Neural cell (in vitro differentiated cells): ENCODE results near the gene HOMER2. TPM values are rescaled to one million over a fixed set of nuclear protein-coding genes. Genes with fewer than 3 reads are reported as not detected.
"Not testable (repeated sequence)": the region's sequence is repeated elsewhere in the genome, so short reads cannot be mapped to it uniquely, and the experiment has no call there.

Source experiments
- H2AFZ ChIP-seq: fragments of 200-600, 300-800 bp; sonication (generic), shearing (Covaris generic); 2 replicates; pipeline ENCODE4 v1.6.0; 2014; ENCODE audit warnings: low read depth, mild to moderate bottlenecking, antibody characterized with exemption, low read length, moderate library complexity
- H3F3A ChIP-seq: fragments of 200-600 bp; shearing (Covaris generic); 2 replicates; pipeline ENCODE4 v1.6.1; 2016; ENCODE audit warnings: mild to moderate bottlenecking, moderate library complexity, mixed read lengths, antibody characterized with exemption, low read length; ENCODE audit not compliant: insufficient read depth, poor library complexity, severe bottlenecking
- H3K27ac ChIP-seq: fragments of 200-600, 300-800 bp; sonication (generic), shearing (Covaris generic); 2 replicates; pipeline ENCODE4 v1.5.1; 2014; ENCODE audit warnings: mild to moderate bottlenecking, low read length, moderate library complexity
- H3K27me3 ChIP-seq: fragments of 300-800, 200-600 bp; sonication (generic), shearing (Covaris generic); 2 replicates; pipeline ENCODE4 v1.6.0; 2014; ENCODE audit warnings: mild to moderate bottlenecking, low read depth, low read length, moderate library complexity; ENCODE audit not compliant: insufficient read depth
- H3K36me3 ChIP-seq: fragments of 300-800, 200-600 bp; sonication (generic), shearing (Covaris generic); 2 replicates; pipeline ENCODE4 v1.5.1; 2014; ENCODE audit warnings: mild to moderate bottlenecking, antibody characterized with exemption, low read length, moderate library complexity; ENCODE audit not compliant: insufficient read depth
- H3K4me2 ChIP-seq: fragments of 300-800, 200-600 bp; sonication (generic), shearing (Covaris generic); 2 replicates; pipeline ENCODE4 v1.6.0; 2014; ENCODE audit warnings: mild to moderate bottlenecking, low read length
- H3K4me3 ChIP-seq: fragments of 300-800, 200-600 bp; sonication (generic), shearing (Covaris generic); 2 replicates; pipeline ENCODE4 v1.5.1; 2014; ENCODE audit warnings: mild to moderate bottlenecking, low read length, moderate library complexity
- H3K79me2 ChIP-seq: fragments of 200-600 bp; shearing (Covaris generic); replicated peaks from 2 replicates; pipeline ENCODE4 v1.6.0; 2014; ENCODE audit warnings: mild to moderate bottlenecking, low read length, moderate library complexity; ENCODE audit not compliant: insufficient read depth
- H3K9ac ChIP-seq: fragments of 300-800, 200-600 bp; sonication (generic), shearing (Covaris generic); 2 replicates; pipeline ENCODE4 v1.6.1; 2016; ENCODE audit warnings: mild to moderate bottlenecking, low read length, mixed read lengths
- H3K9me2 ChIP-seq: fragments of 200-600 bp; shearing (Covaris generic); 2 replicates; pipeline ENCODE4 v1.6.1; 2016; ENCODE audit warnings: mild to moderate bottlenecking, low read length, mixed read lengths; ENCODE audit not compliant: insufficient read depth
- H3K9me3 ChIP-seq: fragments of 200-600, 300-800 bp; sonication (generic), shearing (Covaris generic); 2 replicates; pipeline ENCODE4 v1.6.1; 2016; ENCODE audit warnings: mild to moderate bottlenecking, mixed run types, low read length, moderate library complexity, mixed read lengths
- H4K20me1 ChIP-seq: fragments of 200-600 bp; shearing (Covaris generic); 2 replicates; pipeline ENCODE4 v1.6.1; 2016; ENCODE audit warnings: mild to moderate bottlenecking, mixed run types; ENCODE audit not compliant: insufficient read depth
- EP300 ChIP-seq: fragments of 450-650 bp; conservative IDR thresholded peaks from 2 replicates; pipeline ENCODE4 v1.6.1; 2014; ENCODE audit warnings: antibody characterized with exemption, mild to moderate bottlenecking, moderate library complexity; ENCODE audit not compliant: poor library complexity, severe bottlenecking
- MXI1 ChIP-seq: fragments of 450-650 bp; conservative IDR thresholded peaks from 2 replicates; pipeline ENCODE4 v1.6.1; 2014; ENCODE audit warnings: antibody characterized with exemption, mild to moderate bottlenecking; ENCODE audit not compliant: poor library complexity, severe bottlenecking
- RAD21 ChIP-seq: fragments of 450-650 bp; conservative IDR thresholded peaks from 2 replicates; pipeline ENCODE4 v1.6.1; 2014; ENCODE audit warnings: antibody characterized with exemption, mild to moderate bottlenecking, moderate library complexity
- REST ChIP-seq: IDR thresholded peaks from 2 replicates; pipeline ENCODE4 v1.6.1; 2012; ENCODE audit warnings: borderline replicate concordance
- SMC3 ChIP-seq: fragments of 450-650 bp; conservative IDR thresholded peaks from 2 replicates; pipeline ENCODE4 v1.6.1; 2014; ENCODE audit warnings: antibody characterized with exemption, mild to moderate bottlenecking, moderate library complexity; ENCODE audit not compliant: poor library complexity
- TAF1 ChIP-seq: IDR thresholded peaks from 2 replicates; pipeline ENCODE4 v1.6.1; 2012; ENCODE audit warnings: low read depth
- polyA minus RNA-seq: library from RNA; depleted of rRNA, polyadenylated mRNA; stranded (reverse); fragments of >200 nt; gene quantifications from 2 replicates; pipeline ENCODE4 v1.2.3, GENCODE V29; 2014
- polyA plus RNA-seq: library from polyadenylated mRNA; depleted of rRNA; stranded (reverse); fragments of >200 nt; gene quantifications from 2 replicates; pipeline ENCODE4 v1.2.3, GENCODE V29; 2014
- TF ChIP-seq, protein P1 (sequence below): fragments of 450-650 bp; IDR thresholded peaks from 2 replicates; pipeline ENCODE4 v1.5.1; 2014; ENCODE audit warnings: antibody characterized with exemption, mild to moderate bottlenecking, moderate library complexity; ENCODE audit not compliant: poor library complexity, severe bottlenecking

The HOMER2 gene
- polyA plus RNA-seq (21.7 and 26.9 TPM in 2 replicates), polyA minus RNA-seq (63.4 and 63.5 TPM in 2 replicates)

DNA sequence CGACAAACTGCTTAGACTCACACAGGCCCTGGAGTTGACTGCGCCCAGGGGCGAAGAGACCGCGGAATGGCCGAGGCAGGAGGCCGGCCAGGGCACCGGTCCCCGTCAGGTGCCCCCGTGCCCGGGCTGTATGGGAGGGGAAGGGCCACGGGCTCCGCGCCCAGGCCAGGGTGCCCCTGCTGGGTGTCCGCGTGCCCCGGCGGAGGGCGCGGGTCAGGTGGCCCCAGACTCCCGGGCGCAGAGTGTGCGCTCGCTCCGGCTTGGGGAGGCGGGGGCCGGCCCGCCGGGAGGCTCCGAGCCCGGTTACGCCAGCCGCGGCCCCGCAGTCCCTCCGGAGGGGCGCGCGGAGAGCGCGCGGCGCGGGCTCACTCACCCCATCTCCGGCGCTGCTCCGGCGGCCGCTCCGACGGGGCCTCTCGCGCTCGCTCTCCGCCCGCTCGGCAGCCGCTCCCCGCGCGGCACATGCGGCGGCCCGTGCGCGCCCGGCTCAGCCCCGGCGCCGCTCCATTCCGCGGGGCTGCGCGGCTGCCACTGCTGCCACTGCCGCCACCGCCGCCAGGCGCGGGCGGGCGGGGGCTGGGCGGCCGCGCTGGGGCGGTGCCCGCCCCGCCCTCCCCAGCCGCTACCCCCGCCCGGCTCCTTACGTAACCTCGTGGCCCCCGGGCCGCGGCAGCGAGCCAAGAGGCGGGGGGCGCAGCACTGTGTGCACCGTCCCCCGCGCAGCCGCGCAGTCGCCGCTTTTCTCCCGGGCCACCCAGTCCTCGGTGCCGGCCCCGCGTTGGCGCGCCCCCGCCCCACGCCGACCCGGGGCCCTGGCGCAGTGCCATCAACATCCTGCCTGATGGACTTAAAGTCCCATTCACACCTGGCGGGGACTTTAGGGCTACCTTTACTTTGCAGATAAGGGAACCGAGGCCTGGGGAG lies at the start of gene HOMER2:
TSS of gene HOMER2 (minus strand) at position 563 of the 924 bp plus-strand sequence. CDS start at position 378, 185 bp downstream.
- Histone ChIP-seq H3K4me3 (peak within 1 kb of the TSS; percentile 76), H3K9ac (peak within 1 kb of the TSS; percentile 61), H3K27ac (no peak within 1 kb of the TSS), H3K9me2 (no peaks in the 10 kb centered on the region), H3K79me2 (no peaks in the 10 kb centered on the region), H2AFZ (peak within 1 kb of the TSS; percentile 15), H3K36me3 (no peaks in the 10 kb centered on the region), H4K20me1 (no peaks in the 10 kb centered on the region), H3K4me2 (peak within 1 kb of the TSS; percentile 69), H3K9me3 (no peaks in the 10 kb centered on the region), H3F3A (no peaks in the 10 kb centered on the region), H3K27me3 (no peaks in the 10 kb centered on the region)
- TF ChIP-seq MXI1 (no peak), TAF1 (peak; percentile 29)

DNA sequence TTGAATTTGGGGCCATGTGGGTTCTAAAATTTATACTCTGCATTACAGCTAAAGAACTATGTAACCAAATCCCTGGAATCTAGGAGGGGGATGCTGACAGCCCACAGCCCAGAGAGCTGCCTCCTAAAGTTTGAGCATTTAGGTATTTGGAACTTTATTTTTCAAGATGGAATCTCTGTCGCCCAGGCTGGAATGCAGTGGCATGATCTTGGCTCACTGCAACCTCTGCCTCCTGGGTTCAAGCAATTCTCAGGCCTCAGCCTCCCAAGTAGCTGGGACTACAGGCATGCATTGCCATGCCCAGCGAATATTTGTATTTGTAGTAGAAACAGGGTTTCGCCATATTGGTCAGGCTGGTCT lies 48.1 kb upstream of the HOMER2 start:
- H3K4me2 ChIP-seq, H3K4me3 ChIP-seq, H2AFZ ChIP-seq, H3K9me3 ChIP-seq, H3K36me3 ChIP-seq, H3K27ac ChIP-seq, H3F3A ChIP-seq, H4K20me1 ChIP-seq, H3K9ac ChIP-seq, H3K79me2 ChIP-seq, H3K27me3 ChIP-seq, H3K9me2 ChIP-seq: not testable (repeated sequence)

DNA sequence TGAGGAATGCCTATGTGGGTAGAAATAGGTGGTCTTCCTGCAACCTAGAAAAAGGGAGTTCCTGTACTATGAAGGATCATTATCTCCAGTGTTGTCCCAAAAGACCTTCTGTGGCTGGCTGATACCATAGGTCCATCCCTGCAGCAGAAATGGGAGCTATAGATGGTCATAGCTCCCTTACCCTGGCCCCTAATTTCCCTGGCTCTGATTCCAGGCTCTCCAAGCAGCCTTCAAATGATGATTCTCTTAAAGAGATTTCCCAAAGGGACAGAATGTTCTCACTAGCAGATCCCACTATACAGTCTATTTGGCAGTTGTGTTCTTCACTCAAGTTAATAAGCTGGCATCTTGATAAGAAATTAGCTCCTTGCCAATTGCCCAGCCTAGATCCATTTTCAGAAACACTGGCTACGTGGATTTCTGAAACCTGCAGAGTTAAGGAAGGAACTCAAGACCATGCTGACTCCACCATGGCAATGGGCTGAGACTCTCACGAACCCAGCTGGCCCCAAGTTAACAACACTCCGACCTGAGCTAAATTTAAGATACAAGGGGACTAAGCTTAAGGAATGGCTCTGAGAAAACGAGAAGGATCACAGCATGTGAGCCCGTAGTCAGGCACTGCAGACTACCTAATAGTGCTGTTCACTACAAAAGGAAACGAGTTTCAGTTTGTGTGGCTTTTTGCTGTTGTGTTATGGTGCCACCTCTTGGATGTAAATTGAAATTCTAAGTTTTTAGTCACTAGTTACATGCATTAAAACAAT lies 47.6 kb upstream of the HOMER2 start:
- Histone ChIP-seq H3K4me3 (no peak overlapping the region), H3F3A (no peaks in the 10 kb centered on the region), H3K9ac (no peak overlapping the region), H3K27ac (no peak overlapping the region), H3K9me2 (no peaks in the 10 kb centered on the region), H3K36me3 (no peaks in the 10 kb centered on the region), H3K79me2 (no peaks in the 10 kb centered on the region), H3K4me2 (no peak overlapping the region), H3K9me3 (no peaks in the 10 kb centered on the region), H2AFZ (no peak overlapping the region), H3K27me3 (no peaks in the 10 kb centered on the region), H4K20me1 (no peaks in the 10 kb centered on the region)
- TF ChIP-seq EP300 (no peak), REST (no peak), RAD21 (peak; percentile 67), SMC3 (peak; percentile 55), MXI1 (no peak)
- TF ChIP-seq, protein P1, sequence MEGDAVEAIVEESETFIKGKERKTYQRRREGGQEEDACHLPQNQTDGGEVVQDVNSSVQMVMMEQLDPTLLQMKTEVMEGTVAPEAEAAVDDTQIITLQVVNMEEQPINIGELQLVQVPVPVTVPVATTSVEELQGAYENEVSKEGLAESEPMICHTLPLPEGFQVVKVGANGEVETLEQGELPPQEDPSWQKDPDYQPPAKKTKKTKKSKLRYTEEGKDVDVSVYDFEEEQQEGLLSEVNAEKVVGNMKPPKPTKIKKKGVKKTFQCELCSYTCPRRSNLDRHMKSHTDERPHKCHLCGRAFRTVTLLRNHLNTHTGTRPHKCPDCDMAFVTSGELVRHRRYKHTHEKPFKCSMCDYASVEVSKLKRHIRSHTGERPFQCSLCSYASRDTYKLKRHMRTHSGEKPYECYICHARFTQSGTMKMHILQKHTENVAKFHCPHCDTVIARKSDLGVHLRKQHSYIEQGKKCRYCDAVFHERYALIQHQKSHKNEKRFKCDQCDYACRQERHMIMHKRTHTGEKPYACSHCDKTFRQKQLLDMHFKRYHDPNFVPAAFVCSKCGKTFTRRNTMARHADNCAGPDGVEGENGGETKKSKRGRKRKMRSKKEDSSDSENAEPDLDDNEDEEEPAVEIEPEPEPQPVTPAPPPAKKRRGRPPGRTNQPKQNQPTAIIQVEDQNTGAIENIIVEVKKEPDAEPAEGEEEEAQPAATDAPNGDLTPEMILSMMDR = peak; percentile 58
